CD14-positive monocyte (primary cell): Measurements from ENCODE around the gene SULT1A2. TPM values are rescaled to one million over a fixed set of nuclear protein-coding genes. Genes with fewer than 3 reads are reported as not detected.

Experiments used
- DNase-seq, 3 donors: peaks; one replicate each; pipeline ENCODE4 v3.0.0-alpha.2; 2011 to 2022
- H2AFZ ChIP-seq: 2 replicates; pipeline ENCODE4 v1.6.0; 2012; ENCODE audit warnings: mild to moderate bottlenecking, low read depth, low read length, inconsistent platforms; ENCODE audit not compliant: insufficient read depth, poor library complexity, severe bottlenecking
- H3K27ac ChIP-seq, 2 donors: 1 replicate in 1 of 2; 2 replicates in 1 of 2; pipeline ENCODE4 v1.5.1; 2012 to 2013; ENCODE audit warnings: low read length in 2 of 2, control low read depth in 1 of 2, inconsistent platforms in 1 of 2, low read depth in 1 of 2, mild to moderate bottlenecking in 1 of 2
- H3K27me3 ChIP-seq, 2 donors: one replicate each; pipeline versions ENCODE4 v1.6.0 to v1.6.1; 2011 to 2013; ENCODE audit warnings: low read length in 2 of 2; ENCODE audit not compliant: control insufficient read depth in 2 of 2, insufficient read depth in 2 of 2
- H3K36me3 ChIP-seq, 2 donors: replicated peaks in 1 of 2; 1 replicate in 1 of 2; 2 replicates in 1 of 2; pipeline versions ENCODE4 v1.5.1 to v1.6.1; 2012 to 2013; ENCODE audit warnings: low read length in 2 of 2, control low read depth in 1 of 2, inconsistent platforms in 1 of 2, mild to moderate bottlenecking in 1 of 2; ENCODE audit not compliant: insufficient read depth in 2 of 2, control insufficient read depth in 1 of 2
- H3K4me1 ChIP-seq, 2 donors: 1 replicate in 1 of 2; 2 replicates in 1 of 2; pipeline versions ENCODE4 v1.5.1 to v1.6.1; 2012 to 2013; ENCODE audit warnings: low read length in 2 of 2, control low read depth in 1 of 2, inconsistent platforms in 1 of 2, mild to moderate bottlenecking in 1 of 2, moderate library complexity in 1 of 2; ENCODE audit not compliant: insufficient read depth in 2 of 2, control insufficient read depth in 1 of 2
- H3K4me2 ChIP-seq: replicated peaks from 2 replicates; pipeline ENCODE3; 2012; ENCODE audit warnings: low read length, moderate library complexity, mild to moderate bottlenecking; ENCODE audit not compliant: poor library complexity, severe bottlenecking; ENCODE audit errors: extremely low read depth
- H3K4me3 ChIP-seq, 3 experiments: fragments of 200-600 bp in 1 of 3; sonication (generic) in 1 of 3; replicated peaks in 1 of 3; 1 replicate in 2 of 3; 2 replicates in 1 of 3; pipeline ENCODE4 v1.5.1; 2011 to 2013; ENCODE audit warnings: low read length in 3 of 3, mild to moderate bottlenecking in 3 of 3, control low read depth in 2 of 3, low read depth in 2 of 3, inconsistent platforms in 1 of 3, moderate library complexity in 1 of 3
- H3K79me2 ChIP-seq: 2 replicates; pipeline ENCODE4 v1.6.0; 2012; ENCODE audit warnings: mild to moderate bottlenecking, control low read depth, inconsistent platforms, low read length, moderate library complexity; ENCODE audit not compliant: insufficient read depth
- H3K9ac ChIP-seq: 2 replicates; pipeline ENCODE4 v1.6.0; 2017; ENCODE audit warnings: low read length, mild to moderate bottlenecking; ENCODE audit not compliant: insufficient read depth, poor library complexity, severe bottlenecking
- H3K9me3 ChIP-seq, 2 donors: replicated peaks in 1 of 2; 1 replicate in 1 of 2; 2 replicates in 1 of 2; pipeline versions ENCODE4 v1.5.1 to v1.6.1; 2012 to 2013; ENCODE audit warnings: low read length in 2 of 2, control low read depth in 1 of 2; ENCODE audit not compliant: control insufficient read depth in 1 of 2, insufficient read depth in 1 of 2
- H4K20me1 ChIP-seq: 2 replicates; pipeline ENCODE4 v1.6.0; 2012; ENCODE audit warnings: mild to moderate bottlenecking, low read length, control low read depth, moderate library complexity; ENCODE audit not compliant: insufficient read depth
- H3K27ac Mint-ChIP-seq, 7 donors: one replicate each; pipeline ENCODE4 v1.8.0; 2020; ENCODE audit warnings: mild to moderate bottlenecking in 7 of 7, mixed read lengths in 7 of 7, moderate library complexity in 6 of 7, inconsistent platforms in 2 of 7
- H3K27me3 Mint-ChIP-seq, 3 donors: one replicate each; pipeline ENCODE4 v1.8.0; 2021 to 2022; ENCODE audit warnings: low read depth in 3 of 3, mild to moderate bottlenecking in 3 of 3, mixed read lengths in 3 of 3, moderate library complexity in 3 of 3, inconsistent platforms in 1 of 3
- H3K36me3 Mint-ChIP-seq, 2 donors: one replicate each; pipeline ENCODE4 v1.8.0; 2020; ENCODE audit warnings: mixed read lengths in 2 of 2, inconsistent platforms in 1 of 2, mild to moderate bottlenecking in 1 of 2
- H3K4me1 Mint-ChIP-seq: one replicate; pipeline ENCODE4 v1.8.0; 2020; ENCODE audit warnings: mild to moderate bottlenecking, mixed read lengths
- H3K4me3 Mint-ChIP-seq, 2 donors: one replicate each; pipeline ENCODE4 v1.8.0; 2020; ENCODE audit warnings: mild to moderate bottlenecking in 2 of 2, mixed read lengths in 2 of 2, moderate library complexity in 1 of 2
- H3K9me3 Mint-ChIP-seq, 7 donors: one replicate each; pipeline ENCODE4 v1.8.0; 2020 to 2022; ENCODE audit warnings: mixed read lengths in 7 of 7, mild to moderate bottlenecking in 6 of 7, moderate library complexity in 6 of 7, inconsistent platforms in 2 of 7
- CTCF ChIP-seq: fragments of 200-600 bp; IDR thresholded peaks from one replicate; pipeline ENCODE4 v1.8.0; 2022; ENCODE audit warnings: antibody characterized with exemption, mild to moderate bottlenecking
- WGBS: methylation state at CpG from one replicate; pipeline ENCODE4 v1.1.5; 2013; ENCODE audit warnings: missing lambda C conversion rate; ENCODE audit not compliant: insufficient coverage; 5-methylcytosine and 5-hydroxymethylcytosine counted together
- intact Hi-C, 2 donors: fragments of 100-400 bp; cut with micrococcal nuclease; formaldehyde crosslinking; loops; one replicate each; pipeline versions ENCODE4 v1.15.0 to v1.15.1; 2023
- polyA plus RNA-seq, 3 donors: library from polyadenylated mRNA; depleted of rRNA in 1 of 3; unstranded in 2 of 3; stranded (reverse) in 1 of 3; fragments of 300-500 nt in 2 of 3; fragments of >200 nt in 1 of 3; fragmentation: Illumina TruSeq in 2 of 3; gene quantifications; 1 replicate in 2 of 3; 2 replicates in 1 of 3; pipeline ENCODE4 v1.2.3, GENCODE V29; 2012 to 2021

Gene SULT1A2
- polyA plus RNA-seq, 3 donors = 1.1 to 4.6 TPM; not detected in 1

GRCh38 chr16:28561557-28562187 is 35.2 kb downstream of the SULT1A2 start:
- no peak overlapping the region for H3K4me3 Mint-ChIP-seq

GRCh38 chr16:28558456-28558855 is 38.4 kb downstream of the SULT1A2 start:
- no peak overlapping the region for H3K9ac ChIP-seq
- H3K4me2 ChIP-seq = no peak overlapping the region
- no peak for TF ChIP-seq CTCF
- no peaks in the 10 kb centered on the region for H3K9me3 ChIP-seq
- no CpG with 5 or more reads among the region's 3 CpGs for WGBS
- H3K4me3 ChIP-seq = no peak overlapping the region
- H3K4me1 ChIP-seq = peaks cover 7 to 19% of the 10 kb centered on the region in 2 donors
- Mint-ChIP-seq H3K4me3 (no peak overlapping the region), H3K4me1 (peaks cover 25% of the 10 kb centered on the region), H3K27me3 (peaks cover 0 to 1% (median 1%) of the 10 kb centered on the region in 3 donors), H3K36me3 (peaks cover 18 to 36% of the 10 kb centered on the region in 2 donors), H3K27ac (peak overlapping the region in 1 of 7 donors; percentile 15), H3K9me3 (peaks cover 0 to 2% (median 0%) of the 10 kb centered on the region in 7 donors)
- DNase-seq = no peak
- intact Hi-C loops = loop anchor here (10.0 kb wide), 2 partner anchors 286 to 366 kb away; partner anchors contain the start of genes RABEP2 (in 1 of the 2) and TUFM (in 1 of the 2)
- no peak overlapping the region for H3K27ac ChIP-seq
- peaks cover 22% of the 10 kb centered on the region for H4K20me1 ChIP-seq
- peaks cover 52% of the 10 kb centered on the region for H3K79me2 ChIP-seq
- H3K27me3 ChIP-seq = no peaks in the 10 kb centered on the region
- H3K36me3 ChIP-seq = peaks cover 15 to 35% of the 10 kb centered on the region in 2 donors
- no peak overlapping the region for H2AFZ ChIP-seq

More at GRCh38 chr16:28561557-28562187, 35.2 kb downstream of the SULT1A2 start:
- intact Hi-C loops = no loop called here
- Mint-ChIP-seq H3K36me3 (peaks cover 27 to 58% of the 10 kb centered on the region in 2 donors), H3K9me3 (peaks cover 5 to 9% (median 8%) of the 10 kb centered on the region in 7 donors), H3K27ac (no peak overlapping the region), H3K27me3 (peaks cover 0 to 1% (median 0%) of the 10 kb centered on the region in 3 donors), H3K4me1 (peaks cover 9% of the 10 kb centered on the region)
- peaks cover 0 to 1% of the 10 kb centered on the region in 2 donors for H3K4me1 ChIP-seq
- 89% methylated on average over 7 of the region's 7 CpGs for WGBS
- no peak overlapping the region for H3K4me2 ChIP-seq
- H3K27ac ChIP-seq = no peak overlapping the region
- no peaks in the 10 kb centered on the region for H3K27me3 ChIP-seq
- DNase-seq = no peak
- TF ChIP-seq CTCF = no peak
- peaks cover 17 to 41% of the 10 kb centered on the region in 2 donors for H3K36me3 ChIP-seq
- no peak overlapping the region for H3K9ac ChIP-seq
- peaks cover 0 to 8% of the 10 kb centered on the region in 2 donors for H3K9me3 ChIP-seq
- peaks cover 44% of the 10 kb centered on the region for H3K79me2 ChIP-seq
- peaks cover 23% of the 10 kb centered on the region for H4K20me1 ChIP-seq
- H2AFZ ChIP-seq = no peak overlapping the region
- H3K4me3 ChIP-seq = no peak overlapping the region
